GM23338 (cell line): Measurements from ENCODE around the gene AIFM2. TPM values are rescaled to one million over a fixed set of nuclear protein-coding genes. Genes with fewer than 3 reads are reported as not detected.

Source experiments
- CREB1 ChIP-seq: fragments of 250-450 bp; sonication (Bioruptor Pico); IDR thresholded peaks from 2 replicates; pipeline ENCODE4 v1.5.0; 2020; ENCODE audit warnings: low read depth, mild to moderate bottlenecking, moderate library complexity
- EZH2 ChIP-seq: fragments of 200-600 bp; sonication (generic); IDR thresholded peaks from one replicate; pipeline ENCODE4 v1.8.0; 2017; ENCODE audit warnings: antibody characterized with exemption, mild to moderate bottlenecking, low read depth; ENCODE audit not compliant: unreplicated experiment
- EZH2phosphoT487 ChIP-seq: fragments of 200-600 bp; sonication (generic); IDR thresholded peaks from one replicate; pipeline ENCODE4 v1.8.1; 2018; ENCODE audit warnings: antibody characterized with exemption; ENCODE audit not compliant: unreplicated experiment
- JUNB ChIP-seq: IDR thresholded peaks from one replicate; pipeline ENCODE4 v1.6.1; 2016; ENCODE audit warnings: antibody characterized with exemption; ENCODE audit not compliant: unreplicated experiment
- NANOG ChIP-seq: IDR thresholded peaks from 2 replicates; pipeline ENCODE4 v1.6.1; 2016; ENCODE audit warnings: antibody characterized with exemption, borderline replicate concordance
- POLR2AphosphoS5 ChIP-seq: IDR thresholded peaks from 2 replicates; pipeline ENCODE4 v1.6.1; 2016; ENCODE audit warnings: antibody characterized with exemption, low read depth
- STAT1 ChIP-seq: IDR thresholded peaks from one replicate; pipeline ENCODE4 v1.6.1; 2016; ENCODE audit warnings: antibody characterized with exemption; ENCODE audit not compliant: unreplicated experiment
- ZNF114 ChIP-seq: fragments of 250-450 bp; sonication (Bioruptor Pico); IDR thresholded peaks from 2 replicates; pipeline ENCODE4 v1.5.0; 2020; ENCODE audit warnings: mild to moderate bottlenecking, moderate library complexity
- ZNF331 ChIP-seq: fragments of 250-450 bp; sonication (Bioruptor Pico); IDR thresholded peaks from 2 replicates; pipeline ENCODE4 v1.5.0; 2020; ENCODE audit warnings: low read depth, mild to moderate bottlenecking, moderate library complexity
- polyA plus RNA-seq: library from polyadenylated mRNA; unstranded; fragments of >200 nt; fragmentation: Nextera tagmentation; extraction: Ambion mirVana; gene quantifications from 2 replicates; pipeline ENCODE4 v1.2.1, GENCODE V29; 2016
- total RNA-seq: library from RNA; depleted of rRNA; stranded (reverse); fragments of >200 nt; shearing (Covaris generic); gene quantifications from 2 replicates; pipeline ENCODE4 v1.2.3, GENCODE V29; 2014
- TF ChIP-seq, protein P1 (sequence below): fragments of 250-450 bp; sonication (Bioruptor Pico); IDR thresholded peaks from 2 replicates; pipeline ENCODE4 v1.5.0; 2020; ENCODE audit warnings: mild to moderate bottlenecking, moderate library complexity
- TF ChIP-seq, protein P2 (sequence below): IDR thresholded peaks from one replicate; pipeline ENCODE4 v1.6.1; 2018; ENCODE audit warnings: antibody characterized with exemption; ENCODE audit not compliant: unreplicated experiment
- TF ChIP-seq, protein P3 (sequence below): IDR thresholded peaks from 2 replicates; pipeline ENCODE4 v1.6.1; 2016; ENCODE audit warnings: antibody characterized with exemption

AIFM2 gene
- total and polyA plus RNA-seq, 2 experiments from 2014 or later = 3.2 to 3.6 TPM

DNA sequence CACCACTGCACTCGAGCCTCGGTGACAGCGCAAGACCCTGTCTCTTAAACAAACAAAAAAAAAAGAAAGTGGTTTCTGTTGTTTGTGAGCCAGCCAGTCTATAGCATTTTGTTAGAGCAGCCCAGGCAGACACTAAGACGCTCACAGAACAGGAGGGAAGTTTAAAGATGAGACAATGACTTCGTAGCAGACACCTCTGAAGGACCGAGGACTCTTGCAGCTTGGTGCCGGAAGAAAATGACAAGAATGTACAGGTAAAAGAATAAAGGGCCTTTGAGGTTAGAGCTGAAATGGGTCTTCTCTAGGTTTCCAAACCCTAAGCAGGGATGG lies 40.3 kb downstream of the AIFM2 start (continued):
- TF ChIP-seq, protein P1, sequence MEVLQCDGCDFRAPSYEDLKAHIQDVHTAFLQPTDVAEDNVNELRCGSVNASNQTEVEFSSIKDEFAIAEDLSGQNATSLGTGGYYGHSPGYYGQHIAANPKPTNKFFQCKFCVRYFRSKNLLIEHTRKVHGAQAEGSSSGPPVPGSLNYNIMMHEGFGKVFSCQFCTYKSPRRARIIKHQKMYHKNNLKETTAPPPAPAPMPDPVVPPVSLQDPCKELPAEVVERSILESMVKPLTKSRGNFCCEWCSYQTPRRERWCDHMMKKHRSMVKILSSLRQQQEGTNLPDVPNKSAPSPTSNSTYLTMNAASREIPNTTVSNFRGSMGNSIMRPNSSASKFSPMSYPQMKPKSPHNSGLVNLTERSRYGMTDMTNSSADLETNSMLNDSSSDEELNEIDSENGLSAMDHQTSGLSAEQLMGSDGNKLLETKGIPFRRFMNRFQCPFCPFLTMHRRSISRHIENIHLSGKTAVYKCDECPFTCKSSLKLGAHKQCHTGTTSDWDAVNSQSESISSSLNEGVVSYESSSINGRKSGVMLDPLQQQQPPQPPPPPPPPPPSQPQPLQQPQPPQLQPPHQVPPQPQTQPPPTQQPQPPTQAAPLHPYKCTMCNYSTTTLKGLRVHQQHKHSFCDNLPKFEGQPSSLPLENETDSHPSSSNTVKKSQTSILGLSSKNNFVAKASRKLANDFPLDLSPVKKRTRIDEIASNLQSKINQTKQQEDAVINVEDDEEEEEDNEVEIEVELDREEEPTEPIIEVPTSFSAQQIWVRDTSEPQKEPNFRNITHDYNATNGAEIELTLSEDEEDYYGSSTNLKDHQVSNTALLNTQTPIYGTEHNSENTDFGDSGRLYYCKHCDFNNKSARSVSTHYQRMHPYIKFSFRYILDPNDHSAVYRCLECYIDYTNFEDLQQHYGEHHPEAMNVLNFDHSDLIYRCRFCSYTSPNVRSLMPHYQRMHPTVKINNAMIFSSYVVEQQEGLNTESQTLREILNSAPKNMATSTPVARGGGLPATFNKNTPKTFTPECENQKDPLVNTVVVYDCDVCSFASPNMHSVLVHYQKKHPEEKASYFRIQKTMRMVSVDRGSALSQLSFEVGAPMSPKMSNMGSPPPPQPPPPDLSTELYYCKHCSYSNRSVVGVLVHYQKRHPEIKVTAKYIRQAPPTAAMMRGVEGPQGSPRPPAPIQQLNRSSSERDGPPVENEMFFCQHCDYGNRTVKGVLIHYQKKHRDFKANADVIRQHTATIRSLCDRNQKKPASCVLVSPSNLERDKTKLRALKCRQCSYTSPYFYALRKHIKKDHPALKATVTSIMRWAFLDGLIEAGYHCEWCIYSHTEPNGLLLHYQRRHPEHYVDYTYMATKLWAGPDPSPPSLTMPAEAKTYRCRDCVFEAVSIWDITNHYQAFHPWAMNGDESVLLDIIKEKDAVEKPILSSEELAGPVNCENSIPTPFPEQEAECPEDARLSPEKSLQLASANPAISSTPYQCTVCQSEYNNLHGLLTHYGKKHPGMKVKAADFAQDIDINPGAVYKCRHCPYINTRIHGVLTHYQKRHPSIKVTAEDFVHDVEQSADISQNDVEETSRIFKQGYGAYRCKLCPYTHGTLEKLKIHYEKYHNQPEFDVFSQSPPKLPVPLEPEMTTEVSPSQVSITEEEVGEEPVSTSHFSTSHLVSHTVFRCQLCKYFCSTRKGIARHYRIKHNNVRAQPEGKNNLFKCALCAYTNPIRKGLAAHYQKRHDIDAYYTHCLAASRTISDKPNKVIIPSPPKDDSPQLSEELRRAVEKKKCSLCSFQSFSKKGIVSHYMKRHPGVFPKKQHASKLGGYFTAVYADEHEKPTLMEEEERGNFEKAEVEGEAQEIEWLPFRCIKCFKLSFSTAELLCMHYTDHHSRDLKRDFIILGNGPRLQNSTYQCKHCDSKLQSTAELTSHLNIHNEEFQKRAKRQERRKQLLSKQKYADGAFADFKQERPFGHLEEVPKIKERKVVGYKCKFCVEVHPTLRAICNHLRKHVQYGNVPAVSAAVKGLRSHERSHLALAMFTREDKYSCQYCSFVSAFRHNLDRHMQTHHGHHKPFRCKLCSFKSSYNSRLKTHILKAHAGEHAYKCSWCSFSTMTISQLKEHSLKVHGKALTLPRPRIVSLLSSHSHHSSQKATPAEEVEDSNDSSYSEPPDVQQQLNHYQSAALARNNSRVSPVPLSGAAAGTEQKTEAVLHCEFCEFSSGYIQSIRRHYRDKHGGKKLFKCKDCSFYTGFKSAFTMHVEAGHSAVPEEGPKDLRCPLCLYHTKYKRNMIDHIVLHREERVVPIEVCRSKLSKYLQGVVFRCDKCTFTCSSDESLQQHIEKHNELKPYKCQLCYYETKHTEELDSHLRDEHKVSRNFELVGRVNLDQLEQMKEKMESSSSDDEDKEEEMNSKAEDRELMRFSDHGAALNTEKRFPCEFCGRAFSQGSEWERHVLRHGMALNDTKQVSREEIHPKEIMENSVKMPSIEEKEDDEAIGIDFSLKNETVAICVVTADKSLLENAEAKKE (CRISPR knock-in tag) = no peak
- TF ChIP-seq STAT1 = no peak
- TF ChIP-seq, protein P2, sequence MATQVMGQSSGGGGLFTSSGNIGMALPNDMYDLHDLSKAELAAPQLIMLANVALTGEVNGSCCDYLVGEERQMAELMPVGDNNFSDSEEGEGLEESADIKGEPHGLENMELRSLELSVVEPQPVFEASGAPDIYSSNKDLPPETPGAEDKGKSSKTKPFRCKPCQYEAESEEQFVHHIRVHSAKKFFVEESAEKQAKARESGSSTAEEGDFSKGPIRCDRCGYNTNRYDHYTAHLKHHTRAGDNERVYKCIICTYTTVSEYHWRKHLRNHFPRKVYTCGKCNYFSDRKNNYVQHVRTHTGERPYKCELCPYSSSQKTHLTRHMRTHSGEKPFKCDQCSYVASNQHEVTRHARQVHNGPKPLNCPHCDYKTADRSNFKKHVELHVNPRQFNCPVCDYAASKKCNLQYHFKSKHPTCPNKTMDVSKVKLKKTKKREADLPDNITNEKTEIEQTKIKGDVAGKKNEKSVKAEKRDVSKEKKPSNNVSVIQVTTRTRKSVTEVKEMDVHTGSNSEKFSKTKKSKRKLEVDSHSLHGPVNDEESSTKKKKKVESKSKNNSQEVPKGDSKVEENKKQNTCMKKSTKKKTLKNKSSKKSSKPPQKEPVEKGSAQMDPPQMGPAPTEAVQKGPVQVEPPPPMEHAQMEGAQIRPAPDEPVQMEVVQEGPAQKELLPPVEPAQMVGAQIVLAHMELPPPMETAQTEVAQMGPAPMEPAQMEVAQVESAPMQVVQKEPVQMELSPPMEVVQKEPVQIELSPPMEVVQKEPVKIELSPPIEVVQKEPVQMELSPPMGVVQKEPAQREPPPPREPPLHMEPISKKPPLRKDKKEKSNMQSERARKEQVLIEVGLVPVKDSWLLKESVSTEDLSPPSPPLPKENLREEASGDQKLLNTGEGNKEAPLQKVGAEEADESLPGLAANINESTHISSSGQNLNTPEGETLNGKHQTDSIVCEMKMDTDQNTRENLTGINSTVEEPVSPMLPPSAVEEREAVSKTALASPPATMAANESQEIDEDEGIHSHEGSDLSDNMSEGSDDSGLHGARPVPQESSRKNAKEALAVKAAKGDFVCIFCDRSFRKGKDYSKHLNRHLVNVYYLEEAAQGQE = no peak
- no peak for TF ChIP-seq EZH2
- TF ChIP-seq CREB1 = no peak
- no peak for TF ChIP-seq JUNB
- TF ChIP-seq ZNF331 (CRISPR knock-in tag) = no peak
- no peak for TF ChIP-seq NANOG
- no peak for TF ChIP-seq POLR2AphosphoS5
- TF ChIP-seq, protein P3, sequence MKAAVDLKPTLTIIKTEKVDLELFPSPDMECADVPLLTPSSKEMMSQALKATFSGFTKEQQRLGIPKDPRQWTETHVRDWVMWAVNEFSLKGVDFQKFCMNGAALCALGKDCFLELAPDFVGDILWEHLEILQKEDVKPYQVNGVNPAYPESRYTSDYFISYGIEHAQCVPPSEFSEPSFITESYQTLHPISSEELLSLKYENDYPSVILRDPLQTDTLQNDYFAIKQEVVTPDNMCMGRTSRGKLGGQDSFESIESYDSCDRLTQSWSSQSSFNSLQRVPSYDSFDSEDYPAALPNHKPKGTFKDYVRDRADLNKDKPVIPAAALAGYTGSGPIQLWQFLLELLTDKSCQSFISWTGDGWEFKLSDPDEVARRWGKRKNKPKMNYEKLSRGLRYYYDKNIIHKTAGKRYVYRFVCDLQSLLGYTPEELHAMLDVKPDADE = no peak
- TF ChIP-seq EZH2phosphoT487 = no peak
- TF ChIP-seq ZNF114 (CRISPR knock-in tag) = no peak
